Fibroblast of skin of abdomen (primary cell): Measurements from ENCODE around the gene FRG1. TPM values are rescaled to one million over a fixed set of nuclear protein-coding genes. Genes with fewer than 3 reads are reported as not detected.
"Not testable (repeated sequence)": the region's sequence is repeated elsewhere in the genome, so short reads cannot be mapped to it uniquely, and the experiment has no call there.

Experiments
- DNase-seq: peaks from one replicate; pipeline ENCODE4 v3.0.0-alpha.2; 2013
- polyA plus RNA-seq, 2 experiments: library from polyadenylated mRNA; unstranded; fragments of 120-200 nt; gene quantifications; one replicate each; pipeline ENCODE4 v1.2.1, GENCODE V29; 2013; ENCODE audit not compliant: insufficient read length in 2 of 2

Gene FRG1
- polyA plus RNA-seq (2013, experiment 1 of 2; ENCODE audit: insufficient read length) = 35.1 TPM
- polyA plus RNA-seq (2013, experiment 2 of 2; ENCODE audit: insufficient read length) = 34.4 TPM

- DNase-seq = peak; percentile 95
Measured at GRCh38 chr4:189940178-189941004, at the start of gene FRG1. Gene FRG1 (plus strand): TSS chr4:189940872. CDS start chr4:189941010, 138 bp downstream.

GRCh38 chr4:189897667-189898066, 43.0 kb upstream of the FRG1 start:
- no peak for DNase-seq

- peak; percentile 18 for DNase-seq
Measured at GRCh38 chr4:189899481-189900015, 41.1 kb upstream of the FRG1 start.

- DNase-seq = peak; percentile 77
Measured at GRCh38 chr4:189904420-189905027, 36.1 kb upstream of the FRG1 start.

- DNase-seq = no peak
Measured at GRCh38 chr4:189912170-189912569, 28.5 kb upstream of the FRG1 start.

- no peak for DNase-seq
Measured at GRCh38 chr4:189917161-189917891, 23.3 kb upstream of the FRG1 start.

- no peak for DNase-seq
Measured at GRCh38 chr4:189921058-189921457, 19.6 kb upstream of the FRG1 start.

- DNase-seq = not testable (repeated sequence)
Measured at GRCh38 chr4:189926742-189927141, 13.9 kb upstream of the FRG1 start.

GRCh38 chr4:189941005-189941450, 356 bp downstream of the FRG1 start:
- no peak for DNase-seq

GRCh38 chr4:189942412-189942811, 1.7 kb downstream of the FRG1 start:
- not testable (repeated sequence) for DNase-seq

- not testable (repeated sequence) for DNase-seq
Measured at GRCh38 chr4:189944077-189944476, 3.4 kb downstream of the FRG1 start.

- DNase-seq = not testable (repeated sequence)
Measured at GRCh38 chr4:189946906-189947305, 6.2 kb downstream of the FRG1 start.

GRCh38 chr4:189948486-189948885, 7.8 kb downstream of the FRG1 start:
- not testable (repeated sequence) for DNase-seq

- not testable (repeated sequence) for DNase-seq
Measured at GRCh38 chr4:189969291-189969690, 28.6 kb downstream of the FRG1 start.

- DNase-seq = no peak
Measured at GRCh38 chr4:189973646-189974045, 33.0 kb downstream of the FRG1 start.

- no peak for DNase-seq
Measured at GRCh38 chr4:189974056-189974455, 33.4 kb downstream of the FRG1 start.

- no peak for DNase-seq
Measured at GRCh38 chr4:189979196-189980047, 38.8 kb downstream of the FRG1 start.

GRCh38 chr4:189980292-189980691, 39.6 kb downstream of the FRG1 start:
- DNase-seq = not testable (repeated sequence)

- no peak for DNase-seq
Measured at GRCh38 chr4:189981970-189982369, 41.3 kb downstream of the FRG1 start.

- not testable (repeated sequence) for DNase-seq
Measured at GRCh38 chr4:189983916-189984526, 43.3 kb downstream of the FRG1 start.

GRCh38 chr4:189984661-189985060, 44.0 kb downstream of the FRG1 start:
- not testable (repeated sequence) for DNase-seq
